GM23248 (cell line): ENCODE results near the gene LIMD2.

ENCODE experiments used
- EZH2 ChIP-seq: fragments of 200-600 bp; sonication (generic); IDR thresholded peaks from 2 replicates; pipeline ENCODE4 v1.6.1; 2018; ENCODE audit warnings: antibody characterized with exemption, mild to moderate bottlenecking; ENCODE audit not compliant: insufficient read depth, poor library complexity, severe bottlenecking
- EZH2phosphoT487 ChIP-seq: fragments of 200-600 bp; sonication (generic); IDR thresholded peaks from 2 replicates; pipeline ENCODE4 v1.6.1; 2018; ENCODE audit warnings: antibody characterized with exemption, moderate library complexity, mild to moderate bottlenecking, low read depth; ENCODE audit not compliant: insufficient read depth

DNA sequence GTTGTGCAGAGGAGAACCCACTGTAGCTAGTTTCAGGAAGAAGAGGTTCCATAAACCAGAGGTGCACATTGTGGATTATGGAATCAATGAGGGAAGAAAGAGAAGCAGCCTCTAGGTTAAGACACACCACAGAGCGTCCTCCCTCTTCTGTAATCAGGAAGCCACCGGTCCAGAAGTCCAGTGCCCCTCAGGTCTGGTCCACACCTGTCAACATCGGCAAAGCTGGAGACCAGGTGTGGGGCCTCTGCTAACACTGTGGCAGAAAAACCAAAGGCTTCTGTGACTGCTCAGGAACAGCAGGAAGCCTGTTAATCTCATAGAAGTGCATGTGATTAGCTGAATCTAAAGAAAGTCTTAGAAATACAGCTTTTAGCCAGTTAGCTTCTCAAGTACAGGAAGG, 23.3 kb downstream of the LIMD2 start:
- TF ChIP-seq EZH2 (no peak), EZH2phosphoT487 (no peak)
